HG03442 (cell line): ENCODE data around the gene SYT9.

ENCODE experiments used
- ATAC-seq: cut with Tn5 transposase; IDR thresholded peaks from one replicate; pipeline ENCODE4 v1.9.1; 2021; ENCODE audit warnings: mild to moderate bottlenecking, moderate library complexity; ENCODE audit not compliant: unreplicated experiment

The SYT9 gene

GRCh38 chr11:7251836-7252682, at the start of gene SYT9:
TSS of gene SYT9 (plus strand) at chr11:7251904. CDS start at chr11:7252187, 283 bp downstream.
- peak; percentile 84 for ATAC-seq

- ATAC-seq: no peak
Measured at GRCh38 chr11:7202412-7202811, 49.3 kb upstream of the SYT9 start.

- no peak for ATAC-seq
Measured at GRCh38 chr11:7204778-7205177, 46.9 kb upstream of the SYT9 start.

- no peak for ATAC-seq
Measured at GRCh38 chr11:7208391-7208790, 43.3 kb upstream of the SYT9 start.

- no peak for ATAC-seq
Measured at GRCh38 chr11:7219491-7219890, 32.2 kb upstream of the SYT9 start.

GRCh38 chr11:7220636-7221035, 31.1 kb upstream of the SYT9 start:
- no peak for ATAC-seq

- ATAC-seq: no peak
Measured at GRCh38 chr11:7222619-7223018, 29.1 kb upstream of the SYT9 start.

- ATAC-seq: no peak
Measured at GRCh38 chr11:7239877-7240276, 11.8 kb upstream of the SYT9 start.

- no peak for ATAC-seq
Measured at GRCh38 chr11:7245341-7245740, 6.4 kb upstream of the SYT9 start.

GRCh38 chr11:7246179-7246578, 5.5 kb upstream of the SYT9 start:
- ATAC-seq: no peak

- ATAC-seq: no peak
Measured at GRCh38 chr11:7250166-7250565, 1.5 kb upstream of the SYT9 start.

- no peak for ATAC-seq
Measured at GRCh38 chr11:7251487-7251835, 243 bp upstream of the SYT9 start.

- no peak for ATAC-seq
Measured at GRCh38 chr11:7252683-7253213, 1.0 kb downstream of the SYT9 start.

GRCh38 chr11:7253800-7254199, 2.1 kb downstream of the SYT9 start:
- ATAC-seq: no peak

- ATAC-seq: no peak
Measured at GRCh38 chr11:7254731-7255291, 3.1 kb downstream of the SYT9 start.

- ATAC-seq: no peak
Measured at GRCh38 chr11:7256943-7257342, 5.2 kb downstream of the SYT9 start.

GRCh38 chr11:7257724-7258123, 6.0 kb downstream of the SYT9 start:
- ATAC-seq: no peak

- ATAC-seq: no peak
Measured at GRCh38 chr11:7261578-7261977, 9.9 kb downstream of the SYT9 start.

- ATAC-seq: no peak
Measured at GRCh38 chr11:7262672-7263071, 11.0 kb downstream of the SYT9 start.

GRCh38 chr11:7263842-7264241, 12.1 kb downstream of the SYT9 start:
- ATAC-seq: no peak

GRCh38 chr11:7268758-7269157, 17.1 kb downstream of the SYT9 start:
- no peak for ATAC-seq

- ATAC-seq: no peak
Measured at GRCh38 chr11:7270233-7270865, 18.6 kb downstream of the SYT9 start.
